PC-9 (cell line): ENCODE measurements around the gene SREBF2. TPM values are rescaled to one million over a fixed set of nuclear protein-coding genes. Genes with fewer than 3 reads are reported as not detected.

ENCODE experiments used
- BruUV-seq: library from RNA; stranded (reverse); fragments of 400-500 nt; replicated peaks from 2 replicates; lab custom pipeline; 2021; lab: Mats Ljungman, UMichigan
- CTCF ChIA-PET: fragments of 300-600 bp; sonication (Branson Sonifier 250); formaldehyde crosslinking; loops from one replicate; lab custom pipeline; 2022; ENCODE audit warnings: antibody characterized with exemption; lab: Charles Lee
- POLR2A ChIA-PET: fragments of 300-600 bp; sonication (Branson Sonifier 250); formaldehyde crosslinking; loops from one replicate; lab custom pipeline; 2022; ENCODE audit warnings: antibody characterized with exemption; ENCODE audit not compliant: unreplicated experiment; lab: Charles Lee
- DNase-seq, 2 experiments: peaks; one replicate each; pipeline versions ENCODE4 v3.0.0 to v3.0.0-alpha.2; 2015 to 2022; ENCODE audit warnings: mixed read lengths in 1 of 2
- H2AFZ ChIP-seq: fragments of 200-600 bp; sonication (generic); 2 replicates; pipeline ENCODE4 v1.8.1; 2017; ENCODE audit warnings: antibody characterized with exemption
- H3F3A ChIP-seq: fragments of 200-600 bp; sonication (generic); 2 replicates; pipeline ENCODE4 v1.8.1; 2017; ENCODE audit warnings: antibody characterized with exemption, mild to moderate bottlenecking, low read depth; ENCODE audit not compliant: insufficient read depth
- H3K27ac ChIP-seq: fragments of 200-600 bp; sonication (generic); 2 replicates; pipeline ENCODE4 v1.6.1; 2016; ENCODE audit warnings: mixed run types
- H3K27me3 ChIP-seq: fragments of 200-600 bp; sonication (generic); 2 replicates; pipeline ENCODE4 v1.6.1; 2016; ENCODE audit warnings: low read depth, mixed run types; ENCODE audit not compliant: insufficient read depth
- H3K36me3 ChIP-seq: fragments of 200-600 bp; sonication (generic); 2 replicates; pipeline ENCODE4 v1.6.1; 2016; ENCODE audit warnings: low read depth, mixed run types
- H3K4me1 ChIP-seq: fragments of 200-600 bp; sonication (generic); replicated peaks from 2 replicates; pipeline ENCODE4 v1.6.1; 2016; ENCODE audit warnings: mixed run types; ENCODE audit not compliant: insufficient read depth
- H3K4me2 ChIP-seq: fragments of 200-600 bp; sonication (generic); 2 replicates; pipeline ENCODE4 v1.6.1; 2017; ENCODE audit warnings: mixed run types
- H3K4me3 ChIP-seq: fragments of 200-600 bp; sonication (generic); 2 replicates; pipeline ENCODE4 v1.6.1; 2016; ENCODE audit warnings: mixed run types
- H3K79me2 ChIP-seq: fragments of 200-600 bp; sonication (generic); 2 replicates; pipeline ENCODE4 v1.6.1; 2017; ENCODE audit warnings: low read depth, mixed run types
- H3K9me2 ChIP-seq: fragments of 200-600 bp; sonication (generic); 2 replicates; pipeline ENCODE4 v1.8.1; 2017; ENCODE audit warnings: mild to moderate bottlenecking; ENCODE audit not compliant: insufficient read depth
- H3K9me3 ChIP-seq: fragments of 200-600 bp; sonication (generic); 2 replicates; pipeline ENCODE4 v1.8.1; 2016; ENCODE audit warnings: low read depth; ENCODE audit not compliant: insufficient read depth
- H4K20me1 ChIP-seq: fragments of 200-600 bp; sonication (generic); 2 replicates; pipeline ENCODE4 v1.8.1; 2017; ENCODE audit not compliant: insufficient read depth
- CTCF ChIP-seq: fragments of 200-600 bp; sonication (generic); conservative IDR thresholded peaks from 2 replicates; pipeline ENCODE4 v1.6.1; 2017; ENCODE audit warnings: mixed run types, antibody characterized with exemption, mild to moderate bottlenecking, moderate library complexity
- EZH2 ChIP-seq: fragments of 200-600 bp; sonication (generic); IDR thresholded peaks from 2 replicates; pipeline ENCODE4 v1.8.0; 2017; ENCODE audit warnings: antibody characterized with exemption, low read depth
- intact Hi-C: fragments of 100-400 bp; cut with micrococcal nuclease; formaldehyde crosslinking; loops from one replicate; pipeline ENCODE4 v1.10.0; 2022; ENCODE audit not compliant: unreplicated experiment
- total RNA-seq: library from RNA; stranded (reverse); gene quantifications from 2 replicates; pipeline ENCODE4 v1.2.3, GENCODE V29; 2021

The SREBF2 gene
- total RNA-seq, 1 experiment from 2014 or later, result 196 TPM

GRCh38 chr22:41825376-41825775 lies 7.5 kb upstream of the SREBF2 start:
- no peaks in the 10 kb centered on the region; the same call in 1 of the 2 replicates for H4K20me1 ChIP-seq
- no peaks in the 10 kb centered on the region for H3K27me3 ChIP-seq
- H3K4me2 ChIP-seq, result no peak overlapping the region
- no TSS peak for BruUV-seq
- CTCF ChIA-PET, result interaction anchor here (0.6 to 1.4 kb wide), 2 partner anchors 35 to 128 kb away, joined by 3 to 15 read pairs; no protein-coding TSS in a partner anchor
- DNase-seq, result no peak
- peaks cover 22% of the 10 kb centered on the region; the same call in 1 of the 2 replicates for H3F3A ChIP-seq
- peaks cover 9% of the 10 kb centered on the region for H3K4me1 ChIP-seq
- H3K9me2 ChIP-seq, result no peaks in the 10 kb centered on the region
- TF ChIP-seq CTCF (no peak), EZH2 (no peak)
- H3K4me3 ChIP-seq, result no peak overlapping the region
- POLR2A ChIA-PET, result no interaction called here
- no peaks in the 10 kb centered on the region for H3K36me3 ChIP-seq
- intact Hi-C loops, result no loop called here
- H3K27ac ChIP-seq, result no peak overlapping the region
- no peak overlapping the region for H2AFZ ChIP-seq
- H3K79me2 ChIP-seq, result no peaks in the 10 kb centered on the region
- H3K9me3 ChIP-seq, result no peaks in the 10 kb centered on the region

- no TSS peak for BruUV-seq
- Histone ChIP-seq H3K79me2 (no peaks in the 10 kb centered on the region), H3K9me2 (no peaks in the 10 kb centered on the region), H3K27ac (no peak overlapping the region), H3K4me1 (peaks cover 9% of the 10 kb centered on the region), H3F3A (peaks cover 23% of the 10 kb centered on the region; the same call in 1 of the 2 replicates), H4K20me1 (no peaks in the 10 kb centered on the region; the same call in 1 of the 2 replicates), H3K27me3 (no peaks in the 10 kb centered on the region), H3K4me3 (no peak overlapping the region), H3K36me3 (no peaks in the 10 kb centered on the region), H3K4me2 (no peak overlapping the region), H2AFZ (no peak overlapping the region), H3K9me3 (no peaks in the 10 kb centered on the region)
- no peak for DNase-seq
- CTCF ChIA-PET, result interaction anchor here (1.4 kb wide), 1 partner anchor 129 kb away, joined by 3 read pairs; no protein-coding TSS in a partner anchor
- intact Hi-C loops, result no loop called here
- TF ChIP-seq CTCF (no peak), EZH2 (no peak)
- POLR2A ChIA-PET, result interaction anchor here (1.1 kb wide), 1 partner anchor 57 kb away, joined by 4 read pairs; no protein-coding TSS in a partner anchor
These were observed 6.9 kb upstream of the SREBF2 start for GRCh38 chr22:41826021-41826420.

GRCh38 chr22:41826430-41827383 lies 6.2 kb upstream of the SREBF2 start:
- Histone ChIP-seq H3K4me3 (no peak overlapping the region), H3F3A (peaks cover 26% of the 10 kb centered on the region; the same call in 1 of the 2 replicates), H3K27ac (no peak overlapping the region), H3K27me3 (no peaks in the 10 kb centered on the region), H2AFZ (no peak overlapping the region), H3K4me1 (peaks cover 14% of the 10 kb centered on the region), H4K20me1 (no peaks in the 10 kb centered on the region; the same call in 1 of the 2 replicates), H3K9me2 (no peaks in the 10 kb centered on the region), H3K36me3 (no peaks in the 10 kb centered on the region), H3K4me2 (no peak overlapping the region), H3K9me3 (no peaks in the 10 kb centered on the region), H3K79me2 (0 out of 2 replicates have a peak, but pooled peaks cover 4% of the 10 kb centered on the region)
- TF ChIP-seq CTCF (no peak), EZH2 (no peak)
- ChIA-PET CTCF (interaction anchor here (0.6 to 1.4 kb wide), 2 partner anchors 30 to 130 kb away, joined by 3 read pairs; no protein-coding TSS in a partner anchor), POLR2A (interaction anchor here (1.1 kb wide), 1 partner anchor 56 kb away, joined by 4 read pairs; no protein-coding TSS in a partner anchor)
- intact Hi-C loops, result no loop called here
- BruUV-seq, result no TSS peak
- DNase-seq, result no peak
